ENCODE results near the gene STPG1. TPM values are rescaled to one million over a fixed set of nuclear protein-coding genes. Genes with fewer than 3 reads are reported as not detected.

The STPG1 gene
- polyA plus RNA-seq, 2 of the 4 experiments (the other 2 are of a cell fraction), result 4.4 to 9.7 TPM

DNA sequence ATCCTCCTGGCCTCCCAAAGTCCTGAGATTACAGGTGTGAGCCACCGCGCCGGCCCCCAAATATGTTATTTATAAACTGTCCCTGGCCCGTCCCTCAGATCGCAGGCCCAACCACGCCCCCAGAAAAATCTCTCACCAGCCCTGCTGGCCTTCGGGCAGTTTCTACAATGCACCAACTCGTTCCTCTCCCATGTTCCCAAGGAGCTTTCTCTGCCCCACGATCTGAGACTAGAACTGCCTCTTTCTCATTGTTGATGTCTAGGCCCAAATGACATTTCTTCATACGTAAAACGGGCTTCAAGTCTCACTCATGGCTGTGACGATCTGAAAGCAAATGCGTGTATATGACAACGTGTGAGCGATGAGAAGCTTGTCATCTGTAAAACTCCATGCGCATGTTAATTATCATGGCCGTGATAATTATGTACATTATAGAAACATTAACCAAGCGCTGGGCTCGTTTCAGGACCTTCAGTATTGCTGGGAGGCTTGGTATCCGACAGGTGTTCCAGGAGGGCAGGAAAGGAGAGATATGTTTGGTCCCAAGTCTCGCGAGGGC lies 1.3 kb upstream of the STPG1 start:
- peak overlapping the region; percentile 96 for H3K4me2 ChIP-seq
- H3K4me1 ChIP-seq, result peaks cover 55% of the 10 kb centered on the region
- H3K9me3 ChIP-seq, result no peaks in the 10 kb centered on the region
- H3K4me3 ChIP-seq, result peak overlapping the region; percentile 67
- ATAC-seq (peak; percentile 77), DNase-seq (ENCODE audit: low read depth in 1 of 2, low spot score in 1 of 2) (peak in 1 of 2 experiments; percentile 16), FAIRE-seq (no peak)
- peak overlapping the region; percentile 64 to 95 for H3K27ac ChIP-seq
- WGBS (ENCODE audit: missing lambda C conversion rate), result 5% methylated on average over 22 of the region's 22 CpGs
- TF ChIP-seq, protein P1, sequence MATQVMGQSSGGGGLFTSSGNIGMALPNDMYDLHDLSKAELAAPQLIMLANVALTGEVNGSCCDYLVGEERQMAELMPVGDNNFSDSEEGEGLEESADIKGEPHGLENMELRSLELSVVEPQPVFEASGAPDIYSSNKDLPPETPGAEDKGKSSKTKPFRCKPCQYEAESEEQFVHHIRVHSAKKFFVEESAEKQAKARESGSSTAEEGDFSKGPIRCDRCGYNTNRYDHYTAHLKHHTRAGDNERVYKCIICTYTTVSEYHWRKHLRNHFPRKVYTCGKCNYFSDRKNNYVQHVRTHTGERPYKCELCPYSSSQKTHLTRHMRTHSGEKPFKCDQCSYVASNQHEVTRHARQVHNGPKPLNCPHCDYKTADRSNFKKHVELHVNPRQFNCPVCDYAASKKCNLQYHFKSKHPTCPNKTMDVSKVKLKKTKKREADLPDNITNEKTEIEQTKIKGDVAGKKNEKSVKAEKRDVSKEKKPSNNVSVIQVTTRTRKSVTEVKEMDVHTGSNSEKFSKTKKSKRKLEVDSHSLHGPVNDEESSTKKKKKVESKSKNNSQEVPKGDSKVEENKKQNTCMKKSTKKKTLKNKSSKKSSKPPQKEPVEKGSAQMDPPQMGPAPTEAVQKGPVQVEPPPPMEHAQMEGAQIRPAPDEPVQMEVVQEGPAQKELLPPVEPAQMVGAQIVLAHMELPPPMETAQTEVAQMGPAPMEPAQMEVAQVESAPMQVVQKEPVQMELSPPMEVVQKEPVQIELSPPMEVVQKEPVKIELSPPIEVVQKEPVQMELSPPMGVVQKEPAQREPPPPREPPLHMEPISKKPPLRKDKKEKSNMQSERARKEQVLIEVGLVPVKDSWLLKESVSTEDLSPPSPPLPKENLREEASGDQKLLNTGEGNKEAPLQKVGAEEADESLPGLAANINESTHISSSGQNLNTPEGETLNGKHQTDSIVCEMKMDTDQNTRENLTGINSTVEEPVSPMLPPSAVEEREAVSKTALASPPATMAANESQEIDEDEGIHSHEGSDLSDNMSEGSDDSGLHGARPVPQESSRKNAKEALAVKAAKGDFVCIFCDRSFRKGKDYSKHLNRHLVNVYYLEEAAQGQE (IDR thresholded peaks at IDR 0.05), result peak; percentile 71
- TF ChIP-seq KDM5A (IDR thresholded peaks at IDR 0.05), result no peak
- TF ChIP-seq HDAC2 (IDR thresholded peaks at IDR 0.05), result no peak
- TF ChIP-seq, protein P2, sequence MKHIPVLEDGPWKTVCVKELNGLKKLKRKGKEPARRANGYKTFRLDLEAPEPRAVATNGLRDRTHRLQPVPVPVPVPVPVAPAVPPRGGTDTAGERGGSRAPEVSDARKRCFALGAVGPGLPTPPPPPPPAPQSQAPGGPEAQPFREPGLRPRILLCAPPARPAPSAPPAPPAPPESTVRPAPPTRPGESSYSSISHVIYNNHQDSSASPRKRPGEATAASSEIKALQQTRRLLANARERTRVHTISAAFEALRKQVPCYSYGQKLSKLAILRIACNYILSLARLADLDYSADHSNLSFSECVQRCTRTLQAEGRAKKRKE (CRISPR knock-in tag; IDR thresholded peaks at IDR 0.05; ENCODE audit: low read depth), result 0 out of 2 replicates have a peak, but pooled peaks have one; percentile 6
- CTCF ChIA-PET, result interaction anchor here (0.7 to 9.5 kb wide), 26 partner anchors 10 to 420 kb away, joined by 3 to 86 read pairs (median 4); no protein-coding TSS in a partner anchor
- POLR2A ChIA-PET, result interaction anchor here (0.6 to 2.7 kb wide), 2 partner anchors 87 to 269 kb away, joined by 4 to 14 read pairs; partner anchors contain the start of gene RCAN3

DNA sequence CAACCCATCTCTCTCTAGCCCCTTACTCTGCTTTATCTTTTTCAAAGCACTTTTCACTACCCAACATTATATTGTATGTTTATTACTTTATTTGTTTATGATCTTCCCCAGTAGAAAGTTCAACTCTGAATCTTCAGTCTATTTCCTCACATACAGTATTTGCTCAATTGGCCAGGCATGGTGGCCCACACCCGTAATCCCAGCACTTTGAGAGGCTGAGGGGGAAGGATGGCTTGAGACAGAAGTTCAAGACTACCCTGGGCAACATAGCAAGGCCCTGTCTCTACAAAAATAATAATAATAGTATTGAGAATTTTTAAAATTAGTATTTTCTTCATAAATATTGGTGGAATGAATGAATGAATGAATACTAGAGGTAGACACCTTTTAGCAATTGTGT lies 1.2 kb downstream of the STPG1 start:
- ATAC-seq, result no peak
- 63% methylated on average over 1 of the region's 1 CpG for WGBS (ENCODE audit: missing lambda C conversion rate)
- Histone ChIP-seq H3K9me3 (peaks cover 8% of the 10 kb centered on the region; the same call in 1 of the 3 replicates), H3K4me3 (peak overlapping the region; percentile 73), H3K4me2 (peak overlapping the region; percentile 96), H3K4me1 (peaks cover 57% of the 10 kb centered on the region), H3K27ac (peak overlapping the region; percentile 18 to 51)
- POLR2A ChIA-PET, result interaction anchor here (1.8 kb wide), 1 partner anchor 19 kb away, joined by 4 read pairs; no protein-coding TSS in a partner anchor
- no peak for FAIRE-seq
- DNase-seq (ENCODE audit: low read depth in 1 of 2, low spot score in 1 of 2), result no peak
- no peak for TF ChIP-seq NR3C1 (IDR thresholded peaks at IDR 0.05)
- TF ChIP-seq KDM1A (IDR thresholded peaks at IDR 0.05; ENCODE audit: low read depth), result no peak
- no peak for TF ChIP-seq ZNF302 (CRISPR knock-in tag; IDR thresholded peaks at IDR 0.05)
- TF ChIP-seq RCOR1 (IDR thresholded peaks at IDR 0.05; ENCODE audit: low read depth, low read length), result no peak
- TF ChIP-seq, protein P3, sequence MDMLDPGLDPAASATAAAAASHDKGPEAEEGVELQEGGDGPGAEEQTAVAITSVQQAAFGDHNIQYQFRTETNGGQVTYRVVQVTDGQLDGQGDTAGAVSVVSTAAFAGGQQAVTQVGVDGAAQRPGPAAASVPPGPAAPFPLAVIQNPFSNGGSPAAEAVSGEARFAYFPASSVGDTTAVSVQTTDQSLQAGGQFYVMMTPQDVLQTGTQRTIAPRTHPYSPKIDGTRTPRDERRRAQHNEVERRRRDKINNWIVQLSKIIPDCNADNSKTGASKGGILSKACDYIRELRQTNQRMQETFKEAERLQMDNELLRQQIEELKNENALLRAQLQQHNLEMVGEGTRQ (IDR thresholded peaks at IDR 0.05), result no peak
- TF ChIP-seq MAFK (IDR thresholded peaks at IDR 0.05; ENCODE audit: partially characterized antibody), result no peak
- TF ChIP-seq HEYL (CRISPR knock-in tag; IDR thresholded peaks at IDR 0.05), result no peak
- no peak for TF ChIP-seq CBX2 (IDR thresholded peaks at IDR 0.05; ENCODE audit: borderline replicate concordance, low read depth)
- TF ChIP-seq JUN (IDR thresholded peaks at IDR 0.05), result no peak
- TF ChIP-seq EP300 (IDR thresholded peaks at IDR 0.05), result no peak
- no peak for TF ChIP-seq HOXB5 (CRISPR knock-in tag; IDR thresholded peaks at IDR 0.05)
- TF ChIP-seq RNF2 (IDR thresholded peaks at IDR 0.05; ENCODE audit: borderline replicate concordance, low read depth), result no peak
- CTCF ChIA-PET, result interaction anchor here (0.8 to 9.5 kb wide), 2 partner anchors 19 to 126 kb away, joined by 3 to 86 read pairs; no protein-coding TSS in a partner anchor

DNA sequence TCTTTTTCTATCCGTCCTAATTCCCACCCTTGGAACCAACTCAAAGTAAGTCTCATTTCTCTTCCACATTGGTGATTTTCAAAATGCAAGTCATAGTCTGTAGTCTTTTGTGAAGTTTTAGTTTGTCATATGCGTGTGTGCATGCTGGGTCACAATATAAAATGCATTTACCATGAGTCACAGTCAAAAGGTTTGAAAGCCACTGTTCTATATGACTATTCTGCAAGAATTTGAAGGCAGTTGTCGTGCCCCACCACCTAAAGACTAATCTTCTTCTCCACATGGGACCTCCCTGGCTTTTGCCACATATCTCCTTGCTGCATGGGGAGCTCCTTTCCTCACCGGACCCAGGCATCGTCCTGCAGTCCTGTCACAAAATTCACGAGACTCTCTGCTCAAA lies 1.6 kb downstream of the STPG1 start:
- TF ChIP-seq MAFK (IDR thresholded peaks at IDR 0.05; ENCODE audit: partially characterized antibody) (peak; percentile 25), FOSL2 (IDR thresholded peaks at IDR 0.05) (no peak), FOSL2 (CRISPR knock-in tag; IDR thresholded peaks at IDR 0.05) (peak; percentile 9; the same call in 1 of the 2 replicates), NFE2L2 (conservative IDR thresholded peaks at IDR 0.05; ENCODE audit: low read length) (peak; percentile 43; the same call in 1 of the 2 replicates), JUN (IDR thresholded peaks at IDR 0.05) (no peak), ESRRA (IDR thresholded peaks at IDR 0.05; ENCODE audit: borderline replicate concordance, low read length) (no peak), KDM1A (IDR thresholded peaks at IDR 0.05; ENCODE audit: low read depth) (no peak)
- Histone ChIP-seq H3K27ac (peak overlapping the region; percentile 18 to 51; a peak in 5 of 6 replicates), H3K4me3 (0 out of 3 replicates have a peak overlapping the region, but pooled peaks have one; percentile 73), H3K9me3 (peaks cover 8% of the 10 kb centered on the region; the same call in 1 of the 3 replicates), H3K4me1 (peaks cover 55% of the 10 kb centered on the region), H3K4me2 (peak overlapping the region; percentile 96)
- CTCF ChIA-PET, result interaction anchor here (0.8 to 9.5 kb wide), 3 partner anchors 19 to 418 kb away, joined by 3 to 86 read pairs (median 4); no protein-coding TSS in a partner anchor
- 39% methylated on average over 6 of the region's 6 CpGs for WGBS (ENCODE audit: missing lambda C conversion rate)
- FAIRE-seq, result no peak
- DNase-seq (ENCODE audit: low read depth in 1 of 2, low spot score in 1 of 2), result no peak
- POLR2A ChIA-PET, result interaction anchor here (1.8 kb wide), 1 partner anchor 18 kb away, joined by 4 read pairs; no protein-coding TSS in a partner anchor
- ATAC-seq, result no peak

Data from A549 (cell line).